ENCODE measurements around the gene DNAJC16.

DNA sequence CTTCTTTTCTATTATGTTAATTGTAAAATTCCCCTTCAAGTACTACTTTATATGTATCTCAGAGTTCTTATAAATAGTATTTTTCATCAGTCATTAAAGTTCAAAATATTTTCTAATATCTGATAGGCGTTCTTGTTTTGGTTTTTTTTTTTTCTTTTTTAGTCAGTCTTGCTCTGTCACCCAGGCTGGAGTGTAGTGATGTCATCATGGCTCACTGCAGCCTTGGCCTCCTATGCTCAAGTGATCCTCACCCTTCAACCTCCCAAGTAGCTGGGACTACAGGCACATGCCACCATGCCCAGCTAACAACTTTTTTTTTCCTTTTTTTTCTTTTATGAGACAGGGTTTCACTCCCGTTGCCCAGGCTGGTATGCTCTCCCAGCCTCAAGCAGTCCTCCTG lies 30.9 kb downstream of the DNAJC16 start:
- TF ChIP-seq POLR2A (IDR thresholded peaks at IDR 0.05; ENCODE audit: low read depth, low read length) (no peak), SMC3 (IDR thresholded peaks at IDR 0.05; ENCODE audit: low read depth, low read length) (no peak), RAD21 (IDR thresholded peaks at IDR 0.05; ENCODE audit: low read length) (no peak), CEBPB (IDR thresholded peaks at IDR 0.05; ENCODE audit: low read depth, low read length) (no peak)
- TF ChIP-seq, protein P1, sequence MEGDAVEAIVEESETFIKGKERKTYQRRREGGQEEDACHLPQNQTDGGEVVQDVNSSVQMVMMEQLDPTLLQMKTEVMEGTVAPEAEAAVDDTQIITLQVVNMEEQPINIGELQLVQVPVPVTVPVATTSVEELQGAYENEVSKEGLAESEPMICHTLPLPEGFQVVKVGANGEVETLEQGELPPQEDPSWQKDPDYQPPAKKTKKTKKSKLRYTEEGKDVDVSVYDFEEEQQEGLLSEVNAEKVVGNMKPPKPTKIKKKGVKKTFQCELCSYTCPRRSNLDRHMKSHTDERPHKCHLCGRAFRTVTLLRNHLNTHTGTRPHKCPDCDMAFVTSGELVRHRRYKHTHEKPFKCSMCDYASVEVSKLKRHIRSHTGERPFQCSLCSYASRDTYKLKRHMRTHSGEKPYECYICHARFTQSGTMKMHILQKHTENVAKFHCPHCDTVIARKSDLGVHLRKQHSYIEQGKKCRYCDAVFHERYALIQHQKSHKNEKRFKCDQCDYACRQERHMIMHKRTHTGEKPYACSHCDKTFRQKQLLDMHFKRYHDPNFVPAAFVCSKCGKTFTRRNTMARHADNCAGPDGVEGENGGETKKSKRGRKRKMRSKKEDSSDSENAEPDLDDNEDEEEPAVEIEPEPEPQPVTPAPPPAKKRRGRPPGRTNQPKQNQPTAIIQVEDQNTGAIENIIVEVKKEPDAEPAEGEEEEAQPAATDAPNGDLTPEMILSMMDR (conservative IDR thresholded peaks at IDR 0.05; ENCODE audit: low read depth, low read length): no peak

All from IMR-90 (cell line).